HG02588 (cell line): ENCODE results near the gene DLD.

ENCODE experiments used
- ATAC-seq: cut with Tn5 transposase; IDR thresholded peaks from one replicate; pipeline ENCODE4 v1.9.1; 2021; ENCODE audit warnings: mild to moderate bottlenecking, moderate library complexity; ENCODE audit not compliant: unreplicated experiment

The DLD gene

DNA sequence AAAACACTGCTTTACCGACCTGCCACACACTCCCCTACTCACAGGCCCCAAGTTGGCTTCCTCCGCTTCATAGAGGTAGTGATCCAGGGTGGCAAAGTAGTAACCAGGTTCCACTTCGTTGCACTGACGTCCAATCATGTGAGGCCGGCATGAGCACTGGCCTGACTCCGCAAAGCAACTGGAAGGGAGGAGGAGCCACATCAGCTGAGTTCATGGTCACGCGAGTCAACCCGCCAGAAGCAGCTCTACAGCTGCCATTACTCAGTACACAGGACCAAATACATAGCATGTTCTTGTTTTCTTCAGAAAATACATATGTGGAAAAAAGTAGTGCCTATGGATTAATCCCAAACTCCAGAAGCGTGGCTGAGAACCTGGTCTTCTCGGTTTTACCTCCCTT is 73.5 kb downstream of the DLD start:
- ATAC-seq, result no peak

GRCh38 chr7:107966711-107967110 is 75.7 kb downstream of the DLD start:
- no peak for ATAC-seq

DNA sequence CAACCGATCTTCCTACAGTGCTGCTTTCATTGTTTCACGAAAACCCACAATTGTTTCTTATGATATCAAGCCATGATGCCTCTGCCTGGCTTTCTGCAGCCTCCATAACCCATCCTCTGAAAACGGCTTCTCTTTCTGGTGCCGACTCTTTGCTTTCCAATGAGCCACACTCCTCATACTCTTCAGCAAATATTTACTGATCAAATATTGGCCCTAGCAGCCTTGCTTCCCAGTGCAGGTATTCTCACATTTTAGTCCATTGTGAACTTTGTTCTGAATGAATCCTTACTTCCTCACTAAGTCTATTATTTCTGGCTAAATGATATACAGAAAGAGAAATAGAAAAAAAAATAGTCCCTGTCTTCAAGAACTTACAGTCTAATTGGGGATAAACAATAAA is 76.4 kb downstream of the DLD start:
- no peak for ATAC-seq

GRCh38 chr7:107968449-107968848 is 77.5 kb downstream of the DLD start:
- ATAC-seq, result no peak

DNA sequence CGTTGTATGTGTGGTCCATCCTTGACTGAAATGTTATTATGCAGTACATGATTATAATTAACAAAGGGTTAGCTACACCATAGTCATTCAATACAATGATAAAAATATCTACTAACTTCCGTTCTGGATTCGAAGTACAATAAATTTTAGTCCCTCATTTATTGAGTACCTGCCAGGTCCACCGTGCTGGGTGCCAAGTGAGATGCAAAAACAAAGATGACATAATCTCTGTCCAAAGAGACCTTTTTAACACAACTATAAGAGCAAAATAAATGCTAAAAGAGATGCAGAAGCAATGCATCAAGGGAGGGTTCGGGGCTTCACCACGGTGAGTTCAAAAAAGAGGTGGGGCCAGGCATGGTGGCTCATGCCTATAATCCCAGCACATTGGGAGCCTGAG is 78.9 kb downstream of the DLD start:
- ATAC-seq, result no peak
